WI38 (cell line): ENCODE data around the gene HNRNPR.

Source experiments
- H3K4me3 ChIP-seq: 2 replicates; pipeline ENCODE4 v1.5.1; 2011; ENCODE audit warnings: low read depth, mild to moderate bottlenecking, control low read depth, low read length
- CTCF ChIP-seq: IDR thresholded peaks from 2 replicates; pipeline ENCODE4 v1.5.1; 2012; ENCODE audit warnings: low read depth, mild to moderate bottlenecking, control low read depth, low read length

The HNRNPR gene

GRCh38 chr1:23354245-23354644, 10.2 kb upstream of the HNRNPR start:
- TF ChIP-seq CTCF, result no peak
- H3K4me3 ChIP-seq, result no peak overlapping the region

DNA sequence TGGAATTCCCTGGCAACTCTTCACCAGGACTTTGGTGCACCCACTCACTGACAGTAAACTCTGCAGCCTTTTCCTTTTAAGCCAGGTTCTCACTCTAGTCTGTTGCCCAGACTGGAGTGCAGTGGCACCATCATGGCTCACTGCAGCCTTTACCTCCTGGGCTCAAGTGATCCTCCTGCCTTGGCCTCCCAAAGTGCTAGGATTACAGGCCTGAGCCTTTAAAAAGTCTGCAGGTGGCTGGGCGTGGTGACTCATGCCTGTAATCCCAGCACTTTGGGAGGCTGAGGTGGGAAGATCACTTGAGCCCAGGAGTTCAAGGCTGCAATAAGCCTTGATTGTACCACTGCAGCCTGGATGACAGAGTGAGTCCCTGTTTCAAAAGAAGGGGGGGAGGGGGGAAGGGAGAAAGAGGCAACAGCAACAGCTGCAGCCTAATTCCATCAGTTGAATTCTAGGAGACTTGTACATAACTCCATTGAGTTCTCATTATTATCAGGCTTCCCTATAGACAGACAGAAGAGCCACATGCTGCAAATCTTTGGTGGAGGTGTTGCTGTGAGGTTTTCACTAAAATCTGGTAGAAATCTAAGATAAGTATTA, 8.1 kb upstream of the HNRNPR start:
- H3K4me3 ChIP-seq, result no peak overlapping the region
- TF ChIP-seq CTCF, result no peak

GRCh38 chr1:23345920-23346319, 1.8 kb upstream of the HNRNPR start:
- H3K4me3 ChIP-seq, result no peak overlapping the region
- no peak for TF ChIP-seq CTCF

DNA sequence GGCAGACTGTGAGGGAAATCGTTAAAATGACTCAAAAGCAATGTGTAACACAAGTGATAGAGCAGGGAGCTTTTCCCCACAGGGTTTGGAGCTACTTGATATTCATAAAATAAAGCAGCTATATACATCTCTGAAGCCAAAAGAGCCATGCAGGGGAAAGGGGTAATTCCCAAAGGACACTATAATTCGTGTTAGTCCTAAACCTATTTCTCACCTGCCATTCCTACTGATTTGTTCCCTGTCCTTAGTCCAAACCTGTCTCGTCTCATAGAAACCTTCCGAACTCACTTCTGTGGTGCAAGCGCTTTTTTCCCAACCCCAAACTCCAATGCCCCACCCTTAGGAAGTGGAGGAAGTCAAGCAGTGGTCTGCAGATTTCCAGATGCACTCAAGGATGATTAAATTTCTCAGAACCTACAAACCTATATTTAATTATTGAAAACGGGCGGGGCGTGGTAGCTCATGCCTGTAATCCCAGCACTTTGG, 946 bp upstream of the HNRNPR start:
- peak overlapping the region; percentile 86 for H3K4me3 ChIP-seq
- TF ChIP-seq CTCF, result no peak

- H3K4me3 ChIP-seq, result peak overlapping the region; percentile 86
- TF ChIP-seq CTCF, result no peak
Observed at GRCh38 chr1:23343221-23344110, 618 bp downstream of the HNRNPR start.

DNA sequence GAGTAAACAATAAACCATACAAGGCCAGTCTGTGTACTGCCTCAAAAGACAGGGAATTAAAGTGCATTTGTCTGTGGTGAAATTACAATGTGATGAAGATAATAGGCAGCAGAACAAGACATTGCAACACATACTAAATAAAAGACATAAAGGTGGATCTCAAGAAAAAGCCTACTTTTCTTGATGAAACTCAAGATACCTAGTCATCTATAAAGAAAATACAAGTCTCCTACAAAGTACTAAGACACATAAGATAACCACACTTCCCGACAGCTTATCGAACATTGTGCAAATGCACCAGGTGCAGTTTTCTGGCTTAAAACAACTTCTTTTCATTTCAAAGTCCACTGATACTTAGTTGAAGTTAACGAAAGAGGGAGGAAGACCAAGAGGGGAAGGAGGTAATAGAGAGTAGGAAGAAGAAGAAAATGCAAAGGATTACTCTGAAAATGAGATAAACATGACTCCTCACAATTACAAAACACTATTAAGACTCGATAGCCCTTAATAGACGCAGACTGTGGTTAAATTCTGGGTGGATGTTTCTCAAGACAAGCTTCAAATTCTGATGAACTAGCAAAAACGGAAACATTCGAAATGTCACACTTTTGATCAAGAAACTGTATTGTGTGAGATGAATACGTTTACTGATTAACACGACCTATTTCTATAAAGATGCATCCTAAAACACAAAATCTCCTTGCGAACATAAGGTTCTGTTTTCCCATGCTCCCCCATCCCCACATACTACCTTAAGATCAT, 2.0 kb downstream of the HNRNPR start:
- peak overlapping the region; percentile 86 for H3K4me3 ChIP-seq
- no peak for TF ChIP-seq CTCF

DNA sequence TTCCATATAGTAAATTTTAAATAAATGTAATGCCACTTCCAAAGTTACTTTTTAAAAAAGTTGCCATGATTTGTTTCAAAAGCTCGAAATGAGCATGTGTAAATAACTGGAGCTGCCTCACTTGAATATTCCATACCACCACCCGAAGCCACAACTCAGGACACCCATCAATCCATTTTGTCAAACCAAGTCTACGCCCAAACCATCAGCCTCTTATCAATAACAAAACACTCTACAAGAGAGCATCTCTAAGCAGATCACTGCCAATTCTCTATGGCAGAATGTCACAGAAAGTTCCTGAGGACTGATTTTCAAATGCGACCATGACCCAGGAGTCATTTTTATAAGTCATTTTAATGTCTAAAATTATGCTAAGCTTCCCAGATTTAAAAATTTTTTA, 4.5 kb downstream of the HNRNPR start:
- no peak overlapping the region for H3K4me3 ChIP-seq
- no peak for TF ChIP-seq CTCF
